ENCODE results near the gene MAPK8IP2. TPM values are rescaled to one million over a fixed set of nuclear protein-coding genes. Genes with fewer than 3 reads are reported as not detected.
"Not testable (repeated sequence)": the region's sequence is repeated elsewhere in the genome, so short reads cannot be mapped to it uniquely, and the experiment has no call there.

Gene MAPK8IP2
- total RNA-seq, 4 donors from 2014 or later: 2.1 to 5.4 (median 3.6) TPM

- H3K4me3 ChIP-seq (ENCODE audit: low read depth, poor library complexity, severe bottlenecking): no peak overlapping the region
- DNase-seq (ENCODE audit: low spot score in 2 of 2): peak in 1 of 2 donors; percentile 81
- TF ChIP-seq POLR2A (IDR thresholded peaks at IDR 0.05): no peak
- TF ChIP-seq CTCF (IDR thresholded peaks at IDR 0.05): no peak
- 30 to 35% methylated on average over 24 to 31 of the region's 31 CpGs for WGBS, 2 donors
- intact Hi-C loops (cut with DNase I; ENCODE audit: low total_unique reads): no loop called here
Measured at GRCh38 chr22:50612528-50613221, 12.1 kb downstream of the MAPK8IP2 start.

DNA sequence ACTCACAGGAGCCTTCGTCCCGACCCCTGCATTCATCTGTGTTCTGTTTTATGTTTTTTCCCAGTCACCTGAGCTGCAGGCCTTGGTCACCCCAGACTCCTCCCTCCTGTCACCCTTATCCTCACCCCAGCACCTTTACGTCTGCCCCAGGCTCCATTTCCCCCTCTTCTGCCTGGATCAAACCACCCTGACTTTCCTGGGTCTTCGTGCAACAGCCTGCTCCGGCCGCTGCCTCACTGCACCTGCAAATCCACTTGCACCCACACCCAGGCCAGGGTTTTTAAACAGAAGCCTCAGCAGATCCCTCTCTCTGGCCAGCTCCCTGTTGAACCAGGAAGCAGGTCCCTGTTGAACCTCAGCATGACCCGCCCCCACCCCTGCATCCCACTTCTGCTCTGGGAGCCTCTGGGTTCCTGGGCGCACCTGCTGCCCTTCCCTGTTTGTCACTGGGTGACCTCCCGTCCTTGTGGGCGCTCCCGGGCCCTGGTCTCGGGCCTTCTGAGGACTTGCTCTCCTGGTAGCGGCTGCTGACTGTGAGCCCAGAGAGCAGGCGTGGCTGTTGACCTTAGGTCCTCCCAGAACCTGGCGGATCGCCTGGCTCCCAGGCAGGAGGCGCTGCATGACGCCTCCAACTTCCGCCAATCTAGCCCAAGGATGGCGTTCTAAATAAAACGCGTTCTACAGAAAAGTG lies 12.8 kb downstream of the MAPK8IP2 start:
- H3K4me3 ChIP-seq (ENCODE audit: low read depth, poor library complexity, severe bottlenecking): no peak overlapping the region
- 55 to 60% methylated on average over 22 of the region's 22 CpGs for WGBS, 2 donors
- no peak for TF ChIP-seq POLR2A (IDR thresholded peaks at IDR 0.05)
- no peak for TF ChIP-seq CTCF (IDR thresholded peaks at IDR 0.05)
- peak in 1 of 2 donors; percentile 85 for DNase-seq (ENCODE audit: low spot score in 2 of 2)
- intact Hi-C loops (cut with DNase I; ENCODE audit: low total_unique reads): no loop called here

DNA sequence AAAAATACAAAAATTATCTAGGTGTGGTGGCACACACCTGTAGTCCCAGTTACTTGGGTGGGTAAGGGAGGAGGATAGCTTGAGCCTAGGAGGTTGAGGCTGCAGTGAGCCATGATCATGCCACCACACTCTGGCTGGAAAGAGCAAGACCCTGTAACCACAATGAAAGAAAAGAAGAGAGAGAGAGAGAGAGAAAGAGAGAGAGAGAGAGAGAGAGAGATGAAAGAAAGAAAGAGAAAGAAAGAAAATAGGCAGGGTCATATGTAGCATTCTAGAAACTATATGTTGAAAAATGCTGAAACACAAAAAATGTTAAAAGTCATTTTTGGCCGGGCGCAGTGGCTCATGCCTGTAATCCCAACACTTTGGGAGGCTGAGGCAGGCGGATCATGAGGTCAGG lies 13.7 kb downstream of the MAPK8IP2 start:
- 64 to 89% methylated on average over 3 of the region's 3 CpGs for WGBS, 2 donors
- intact Hi-C loops (cut with DNase I; ENCODE audit: low total_unique reads); H3K4me3 ChIP-seq (ENCODE audit: low read depth, poor library complexity, severe bottlenecking): not testable (repeated sequence)
- peak in 1 of 2 donors; percentile 40 for DNase-seq (ENCODE audit: low spot score in 2 of 2)

- peak in 1 of 2 donors; percentile 69 for DNase-seq (ENCODE audit: low spot score in 2 of 2)
- TF ChIP-seq POLR2A (IDR thresholded peaks at IDR 0.05): no peak
- no peak for TF ChIP-seq CTCF (IDR thresholded peaks at IDR 0.05)
- 7 to 8% methylated on average over 24 to 25 of the region's 25 CpGs for WGBS, 2 donors
- intact Hi-C loops (cut with DNase I; ENCODE audit: low total_unique reads): no loop called here
- H3K4me3 ChIP-seq (ENCODE audit: low read depth, poor library complexity, severe bottlenecking): no peak overlapping the region
Measured at GRCh38 chr22:50620593-50621355, 20.2 kb downstream of the MAPK8IP2 start.

GRCh38 chr22:50621356-50621880 lies 20.8 kb downstream of the MAPK8IP2 start:
- intact Hi-C loops (cut with DNase I; ENCODE audit: low total_unique reads): no loop called here
- TF ChIP-seq POLR2A (IDR thresholded peaks at IDR 0.05): no peak
- TF ChIP-seq CTCF (IDR thresholded peaks at IDR 0.05): no peak
- WGBS, 2 donors: 18 to 27% methylated on average over 10 of the region's 10 CpGs
- no peak for DNase-seq (ENCODE audit: low spot score in 2 of 2)
- H3K4me3 ChIP-seq (ENCODE audit: low read depth, poor library complexity, severe bottlenecking): no peak overlapping the region
